Stimulated activated CD8-positive, alpha-beta memory T cell treated with anti-CD3 and anti-CD28 coated beads, Interleukin-12 subunit alpha, Interleukin-12 subunit beta, amount 100 ng/mL, for 24 hours (primary cell): Measurements from ENCODE around the gene MLXIP.
"Not testable (repeated sequence)": the region's sequence is repeated elsewhere in the genome, so short reads cannot be mapped to it uniquely, and the experiment has no call there.

Source experiments
- DNase-seq: peaks from one replicate; pipeline ENCODE4 v3.0.0-alpha.2; 2020; ENCODE audit errors: extremely low read depth

Gene MLXIP

GRCh38 chr12:122096591-122097149 lies 18.1 kb downstream of the MLXIP start:
- DNase-seq = no peak

GRCh38 chr12:122097584-122097926 lies 19.0 kb downstream of the MLXIP start:
- no peak for DNase-seq

GRCh38 chr12:122097927-122098756 lies 19.6 kb downstream of the MLXIP start:
- no peak for DNase-seq

- no peak for DNase-seq
These were observed 20.8 kb downstream of the MLXIP start for GRCh38 chr12:122099280-122099749.

- no peak for DNase-seq
These were observed 21.3 kb downstream of the MLXIP start for GRCh38 chr12:122099856-122100255.

GRCh38 chr12:122100568-122100967 lies 22.0 kb downstream of the MLXIP start:
- no peak for DNase-seq

- no peak for DNase-seq
These were observed 23.8 kb downstream of the MLXIP start for GRCh38 chr12:122102331-122102730.

- no peak for DNase-seq
These were observed 26.3 kb downstream of the MLXIP start for GRCh38 chr12:122104844-122105243.

GRCh38 chr12:122105496-122105895 lies 26.9 kb downstream of the MLXIP start:
- not testable (repeated sequence) for DNase-seq

GRCh38 chr12:122106843-122107242 lies 28.3 kb downstream of the MLXIP start:
- no peak for DNase-seq

- DNase-seq = no peak
These were observed 28.7 kb downstream of the MLXIP start for GRCh38 chr12:122107261-122107660.

- no peak for DNase-seq
These were observed 32.6 kb downstream of the MLXIP start for GRCh38 chr12:122111089-122111641.

GRCh38 chr12:122116707-122117535 lies 38.4 kb downstream of the MLXIP start:
- no peak for DNase-seq

- DNase-seq = no peak
These were observed 39.4 kb downstream of the MLXIP start for GRCh38 chr12:122117979-122118378.

GRCh38 chr12:122121341-122121740 lies 42.8 kb downstream of the MLXIP start:
- DNase-seq = not testable (repeated sequence)

GRCh38 chr12:122121745-122122144 lies 43.2 kb downstream of the MLXIP start:
- no peak for DNase-seq

- no peak for DNase-seq
These were observed 44.6 kb downstream of the MLXIP start for GRCh38 chr12:122123051-122123760.

- no peak for DNase-seq
These were observed 45.2 kb downstream of the MLXIP start for GRCh38 chr12:122123761-122124145.

GRCh38 chr12:122124370-122124769 lies 45.8 kb downstream of the MLXIP start:
- no peak for DNase-seq

- no peak for DNase-seq
These were observed 47.1 kb downstream of the MLXIP start for GRCh38 chr12:122125452-122126341.

GRCh38 chr12:122126342-122126635 lies 47.7 kb downstream of the MLXIP start:
- no peak for DNase-seq
